ENCODE data around the gene KIRREL3.

The KIRREL3 gene

GRCh38 chr11:126601550-126602215 is 398.9 kb downstream of the KIRREL3 start:
- no peak for DNase-seq (ENCODE audit: low read depth)

DNA sequence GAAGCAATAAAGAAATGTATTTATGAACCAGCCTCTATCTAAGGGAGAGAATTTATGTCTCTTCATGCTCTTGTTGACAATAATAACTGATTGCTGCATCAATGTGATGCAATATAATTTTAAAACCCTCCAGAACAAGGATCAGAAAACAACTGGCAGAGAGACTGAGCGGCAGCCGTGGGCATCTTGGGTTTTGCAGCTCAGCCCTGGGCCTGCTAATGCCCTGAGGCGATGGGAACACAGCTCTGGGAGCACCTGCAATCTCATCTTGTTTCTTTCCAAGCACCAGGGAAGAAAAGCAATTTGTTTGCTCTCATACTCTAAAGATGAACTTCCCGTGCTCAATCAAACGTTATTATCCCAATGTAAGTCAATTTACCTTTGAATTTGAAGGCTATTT is 399.4 kb downstream of the KIRREL3 start:
- DNase-seq (ENCODE audit: low read depth), result no peak

DNA sequence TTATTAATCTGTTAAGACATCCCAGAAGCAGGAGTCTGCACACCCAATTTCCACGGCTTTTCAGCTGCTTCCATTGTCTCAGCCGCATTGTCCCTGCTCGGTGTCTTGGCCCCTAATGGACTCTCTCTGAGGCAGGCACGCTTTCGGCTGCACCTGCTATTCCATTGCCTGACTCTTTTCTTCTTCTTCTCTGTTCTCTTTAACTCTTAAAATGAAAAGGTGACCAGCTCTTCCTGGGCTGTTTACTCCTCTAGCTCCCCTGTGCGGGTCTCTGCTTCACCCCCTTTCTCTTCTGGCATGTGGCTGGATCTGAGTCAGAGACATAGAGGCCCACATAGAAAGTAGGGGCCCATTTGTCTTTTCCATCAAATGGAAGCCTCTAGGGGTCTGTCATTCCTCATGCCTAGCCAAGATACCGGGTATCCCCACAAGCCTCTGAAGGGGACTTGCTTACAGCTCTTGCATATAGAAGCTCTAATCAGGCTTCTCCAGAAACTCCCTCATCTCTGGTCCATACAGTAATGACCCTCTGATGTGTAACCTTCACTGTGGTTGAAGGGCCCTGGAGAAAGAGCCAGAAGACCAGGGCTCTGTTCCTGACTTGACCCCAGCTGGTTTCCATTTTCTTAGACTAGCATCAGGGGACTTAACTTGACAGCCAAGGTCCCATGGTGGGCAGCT is 401.2 kb downstream of the KIRREL3 start:
- DNase-seq (ENCODE audit: low read depth), result no peak

DNA sequence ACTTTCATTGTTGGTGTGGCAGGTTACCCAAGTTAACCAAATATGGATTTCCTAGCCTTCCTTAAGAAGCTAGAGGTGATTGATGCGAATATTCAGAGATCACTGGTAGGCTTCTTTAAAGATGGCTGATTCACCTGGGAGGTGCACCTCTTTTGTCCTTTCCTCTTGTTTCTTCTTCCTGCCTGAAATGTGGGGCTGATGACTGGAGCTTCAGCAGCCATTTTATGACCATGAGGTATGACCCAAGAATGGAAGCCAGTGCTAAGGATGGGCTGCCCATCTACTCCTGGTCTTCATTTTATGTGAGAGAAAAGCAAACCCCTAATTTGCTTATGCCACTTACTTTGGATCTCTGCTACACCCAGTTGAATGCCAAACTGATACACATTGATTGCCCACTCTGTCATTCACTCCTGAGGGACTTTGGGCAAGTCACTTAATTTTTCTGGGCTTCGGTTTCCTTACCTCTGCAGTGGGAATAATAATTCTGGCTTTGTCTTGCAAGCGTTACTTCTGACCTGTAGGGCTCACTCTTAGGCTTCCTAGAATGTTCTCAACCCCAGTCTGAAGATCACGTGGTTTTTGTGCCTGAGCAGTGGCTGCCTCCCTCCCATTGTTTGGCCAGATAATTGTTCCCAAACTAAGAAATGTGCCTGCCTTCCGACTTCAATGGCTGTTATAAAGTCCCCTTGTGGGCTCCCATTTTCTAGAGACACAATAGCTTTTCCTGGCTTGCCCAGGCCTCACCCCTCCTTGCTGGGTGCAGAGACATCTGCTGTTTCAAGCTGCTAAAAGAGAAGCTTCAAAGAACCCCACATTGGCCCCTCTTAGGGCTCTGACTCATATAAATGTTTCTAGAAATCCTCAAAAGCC is 402.0 kb downstream of the KIRREL3 start:
- DNase-seq (ENCODE audit: low read depth), result no peak

- DNase-seq (ENCODE audit: low read depth), result no peak
Observed at GRCh38 chr11:126597041-126597440, 403.5 kb downstream of the KIRREL3 start.

DNA sequence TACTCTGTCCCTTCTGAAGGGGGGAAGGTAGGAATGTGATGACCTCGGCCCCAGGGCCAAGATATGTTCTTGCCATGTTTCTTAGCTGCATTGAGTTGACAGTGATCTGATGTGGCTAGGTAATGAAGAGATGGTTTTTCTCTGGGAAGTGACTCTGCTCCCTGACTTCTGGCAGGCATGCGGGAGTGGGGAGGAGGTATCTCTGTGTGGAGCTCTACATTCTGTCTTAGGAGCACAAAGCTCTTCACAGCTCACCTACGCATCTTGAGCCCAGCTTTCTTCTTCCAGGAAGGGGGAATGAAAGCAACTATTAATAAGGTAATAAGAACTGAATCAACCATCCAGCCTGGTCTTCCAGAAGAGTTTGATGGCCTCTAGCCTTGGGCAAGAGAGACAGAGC is 404.1 kb downstream of the KIRREL3 start:
- DNase-seq (ENCODE audit: low read depth), result no peak

- DNase-seq (ENCODE audit: low read depth), result no peak
Observed at GRCh38 chr11:126595560-126595959, 405.0 kb downstream of the KIRREL3 start.

- DNase-seq (ENCODE audit: low read depth), result no peak
Observed at GRCh38 chr11:126594921-126595367, 405.6 kb downstream of the KIRREL3 start.

DNA sequence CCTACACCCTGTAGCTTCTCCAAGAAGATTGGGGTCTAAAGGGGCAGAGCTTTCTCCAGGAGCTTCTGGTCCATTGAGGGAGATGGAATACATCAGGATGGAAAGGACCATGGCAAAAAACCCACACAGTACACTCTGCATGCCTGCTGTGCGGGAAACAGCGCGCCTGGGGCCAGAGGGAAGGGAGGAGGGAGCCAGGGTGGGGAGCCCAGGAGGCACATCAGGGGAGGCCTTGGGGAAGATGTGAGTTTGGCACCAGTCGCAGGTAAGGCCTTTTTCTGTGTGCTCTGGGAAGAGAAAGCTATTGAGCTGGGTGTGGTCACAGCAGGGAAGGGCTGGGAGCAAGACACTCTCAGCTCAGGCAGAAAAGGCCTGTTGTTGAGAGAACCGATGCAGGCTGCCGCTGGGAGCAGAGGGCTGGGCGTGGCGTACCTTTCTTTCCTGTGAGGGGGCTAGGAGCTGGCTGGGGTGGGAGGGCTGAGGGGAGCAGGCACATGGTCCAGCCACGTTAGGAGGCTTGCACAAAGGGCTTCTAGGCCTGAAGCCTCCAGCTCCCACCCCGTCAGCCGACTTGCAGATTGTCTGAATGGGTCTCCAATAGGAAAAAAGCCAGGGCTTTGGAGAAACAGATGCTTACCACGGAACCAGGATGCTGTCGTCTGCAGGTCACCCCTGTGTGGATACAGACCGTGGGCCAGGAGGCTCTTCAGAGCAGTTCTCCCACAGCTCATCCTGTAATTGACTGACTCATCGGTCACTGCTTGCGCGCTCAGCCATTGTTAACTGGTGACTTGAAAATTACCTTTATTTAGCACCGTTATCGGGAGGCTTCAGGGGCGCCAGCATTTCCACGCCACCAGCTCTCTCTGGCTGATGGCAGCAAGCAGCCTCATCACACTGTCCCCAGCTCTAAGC is 407.8 kb downstream of the KIRREL3 start:
- no peak for DNase-seq (ENCODE audit: low read depth)

- no peak for DNase-seq (ENCODE audit: low read depth)
Observed at GRCh38 chr11:126591966-126592489, 408.5 kb downstream of the KIRREL3 start.

- DNase-seq (ENCODE audit: low read depth), result no peak
Observed at GRCh38 chr11:126589492-126589803, 411.1 kb downstream of the KIRREL3 start.

DNA sequence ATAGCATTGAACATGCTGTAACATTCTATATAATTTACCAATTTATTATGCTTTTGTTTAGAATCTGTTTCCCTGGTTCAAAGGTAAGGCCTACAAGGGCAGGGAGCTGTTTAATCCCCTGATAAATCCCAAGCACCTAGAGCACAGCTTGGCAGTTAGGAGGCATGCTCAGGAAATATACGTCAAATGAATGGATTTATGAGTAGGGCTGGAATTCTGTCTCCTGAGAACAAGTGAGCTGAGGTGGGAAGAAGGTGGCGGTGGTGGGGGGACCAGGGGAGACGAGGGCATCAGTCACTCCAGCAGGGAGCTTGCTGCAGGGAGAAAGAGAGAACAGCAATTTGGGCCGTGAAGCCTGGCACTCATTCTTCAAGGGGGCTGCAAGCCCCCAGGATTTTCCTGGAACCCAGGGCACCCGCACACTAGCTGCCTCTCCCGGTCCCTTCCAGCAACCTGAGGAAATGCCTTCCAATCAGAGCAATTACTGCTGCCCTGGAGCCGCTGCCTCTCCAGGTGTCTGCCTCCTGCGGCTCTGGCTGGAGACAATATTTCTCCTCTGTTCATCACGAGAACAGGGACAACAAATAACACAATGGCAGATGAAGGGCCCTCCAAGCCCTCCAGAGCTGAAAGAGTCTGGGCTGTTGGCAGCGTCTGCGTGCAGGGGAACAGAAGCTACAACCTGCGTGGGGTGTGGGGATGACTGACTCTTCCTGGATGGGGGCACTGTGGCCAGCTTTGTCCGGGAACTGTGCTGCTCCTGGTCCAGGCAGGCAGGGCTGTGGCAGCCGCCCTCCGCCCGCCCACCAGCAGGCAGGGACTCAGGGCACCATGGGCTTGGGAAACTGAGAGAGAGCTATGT is 411.7 kb downstream of the KIRREL3 start:
- DNase-seq (ENCODE audit: low read depth), result no peak

- DNase-seq (ENCODE audit: low read depth), result no peak
Observed at GRCh38 chr11:126587541-126587940, 413.0 kb downstream of the KIRREL3 start.

- DNase-seq (ENCODE audit: low read depth), result peak; percentile 84
Observed at GRCh38 chr11:126585774-126586491, 414.6 kb downstream of the KIRREL3 start.

DNA sequence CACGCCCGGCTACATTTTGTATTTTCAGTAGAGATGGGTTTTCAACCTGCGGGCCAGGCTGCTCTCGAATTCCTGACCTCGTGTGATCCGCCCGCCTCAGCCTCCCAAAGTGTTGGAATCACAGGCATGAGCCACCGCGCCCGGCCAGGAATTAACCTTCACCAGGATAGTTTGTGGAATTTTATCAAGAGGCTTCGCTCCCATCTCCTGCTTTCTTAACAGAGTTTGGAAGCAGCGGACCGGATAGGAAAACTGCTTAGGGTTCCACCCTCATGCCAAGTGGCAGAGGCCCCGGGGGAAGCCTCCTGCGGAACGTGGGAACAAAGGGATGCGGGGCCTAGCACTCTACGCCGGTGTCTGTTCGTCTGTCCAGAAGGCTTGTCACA is 415.2 kb downstream of the KIRREL3 start:
- DNase-seq (ENCODE audit: low read depth), result no peak

GRCh38 chr11:126583594-126584427 is 416.8 kb downstream of the KIRREL3 start:
- no peak for DNase-seq (ENCODE audit: low read depth)

DNA sequence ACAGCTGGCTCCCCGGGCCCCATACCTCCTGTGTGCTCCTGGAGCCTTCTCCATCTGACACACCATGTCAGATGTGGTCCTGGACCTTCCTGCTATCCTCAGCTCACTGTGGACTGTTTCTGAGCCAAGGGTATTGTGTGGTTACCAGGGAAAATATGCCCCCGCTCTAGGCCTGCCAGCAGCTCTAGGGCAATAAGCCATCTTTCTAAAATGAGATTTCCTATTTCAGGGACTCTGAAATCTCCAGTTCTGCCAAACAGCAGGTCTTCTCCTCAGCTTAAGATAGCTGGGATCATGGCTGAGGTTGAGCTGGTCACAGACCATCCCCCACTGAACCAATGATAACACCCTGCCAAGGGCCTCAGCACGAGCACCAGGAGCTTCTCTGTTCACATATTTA is 417.5 kb downstream of the KIRREL3 start:
- DNase-seq (ENCODE audit: low read depth), result no peak

- no peak for DNase-seq (ENCODE audit: low read depth)
Observed at GRCh38 chr11:126581871-126582648, 418.5 kb downstream of the KIRREL3 start.
